GM18519 (cell line): ENCODE measurements around the gene PLCB1.

Experiments
- ATAC-seq: cut with Tn5 transposase; IDR thresholded peaks from one replicate; pipeline ENCODE4 v1.9.1; 2021; ENCODE audit warnings: mild to moderate bottlenecking, moderate library complexity; ENCODE audit not compliant: unreplicated experiment, low FRiP score

The PLCB1 gene

DNA sequence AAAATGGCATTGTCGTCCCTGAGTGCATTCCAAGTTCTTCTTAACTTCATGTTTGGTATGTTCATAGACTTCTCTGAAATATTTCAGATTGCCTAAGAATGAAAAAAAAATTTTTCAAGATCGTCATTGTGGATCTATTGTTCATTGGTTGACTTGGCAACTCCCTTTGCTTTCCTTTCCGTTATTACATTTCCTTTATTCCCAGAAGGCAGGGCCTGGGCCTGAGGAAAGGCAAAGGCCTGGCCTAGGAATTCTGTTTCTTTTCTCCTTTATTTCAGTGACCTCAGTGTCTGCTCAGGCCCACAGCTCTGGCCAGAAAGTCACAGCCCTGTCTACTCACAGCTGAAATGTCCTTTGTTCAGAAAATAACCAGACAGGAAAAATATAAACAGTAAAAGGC, 535.2 kb downstream of the PLCB1 start:
- no peak for ATAC-seq

DNA sequence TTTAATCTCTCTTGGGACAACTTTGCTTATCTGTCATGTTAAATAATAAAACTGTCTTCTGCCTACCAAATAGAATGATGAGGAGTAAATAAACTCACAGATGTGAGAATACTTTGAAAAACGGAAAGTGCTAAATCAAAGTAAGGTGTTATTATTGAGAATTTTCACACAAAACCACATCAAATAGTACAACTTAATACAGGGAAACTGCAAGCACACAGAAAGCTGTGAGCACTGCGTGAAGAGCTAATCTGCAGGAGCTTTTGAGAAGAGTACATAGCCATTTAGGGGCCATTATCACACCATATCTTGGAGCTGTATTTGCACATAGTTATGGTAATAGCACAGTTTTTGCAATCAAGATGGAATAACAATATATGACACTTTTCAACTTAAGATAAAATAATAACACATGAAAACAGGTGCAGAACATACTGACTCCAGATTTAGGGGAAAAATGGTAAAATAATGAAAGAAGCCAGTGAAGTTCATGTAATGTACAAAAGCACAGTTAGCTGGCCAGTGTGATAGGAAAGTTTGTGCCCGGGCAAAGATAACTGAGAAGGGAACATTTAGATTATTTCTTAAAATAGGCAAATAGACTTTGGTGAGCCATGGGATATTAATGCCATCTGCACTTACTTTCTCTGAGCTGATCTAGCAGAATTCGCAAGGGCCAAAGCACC, 538.3 kb downstream of the PLCB1 start:
- no peak for ATAC-seq

DNA sequence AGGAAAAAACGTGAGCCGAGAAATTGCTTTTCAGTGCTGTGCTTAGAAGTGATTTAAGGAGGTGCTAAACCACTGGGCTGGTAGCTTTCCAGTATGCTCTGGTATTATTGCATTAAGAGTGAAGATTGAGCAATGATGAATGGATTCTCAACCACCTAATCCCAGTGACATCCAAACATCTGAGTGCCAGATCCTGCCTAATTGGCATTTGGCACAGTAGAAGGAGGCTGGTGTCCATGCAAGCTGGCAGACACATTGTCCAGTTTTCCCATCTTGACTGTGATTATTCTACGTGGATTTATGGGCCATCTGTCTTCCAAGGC, 538.8 kb downstream of the PLCB1 start:
- ATAC-seq, result no peak

DNA sequence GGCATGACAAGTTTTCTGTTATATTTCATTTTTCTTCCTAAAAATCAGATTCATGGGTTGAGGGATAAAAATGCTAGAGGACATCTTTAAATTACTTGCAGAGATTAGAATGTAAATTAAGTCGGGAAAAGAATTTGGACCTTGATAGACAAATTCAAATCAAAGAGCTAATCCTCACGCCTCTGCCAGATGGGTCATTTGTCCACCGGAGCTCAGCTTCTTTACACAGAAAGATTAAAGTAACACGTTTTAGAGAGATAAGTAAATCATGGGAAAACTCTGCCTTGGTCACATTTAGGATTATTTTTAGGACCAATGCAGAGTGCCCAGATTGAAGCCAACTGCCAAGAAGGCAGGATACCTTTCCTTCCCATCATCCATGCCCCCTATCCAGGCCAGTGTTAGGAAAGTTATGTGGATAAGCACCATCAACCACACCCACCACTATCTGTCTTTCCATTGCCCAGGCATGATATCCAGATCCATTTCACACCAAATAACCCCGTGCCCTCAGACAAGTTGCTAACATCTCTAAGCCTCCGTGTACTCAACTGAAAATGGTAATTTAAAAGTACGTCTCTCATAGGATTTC, 539.4 kb downstream of the PLCB1 start:
- ATAC-seq, result no peak

DNA sequence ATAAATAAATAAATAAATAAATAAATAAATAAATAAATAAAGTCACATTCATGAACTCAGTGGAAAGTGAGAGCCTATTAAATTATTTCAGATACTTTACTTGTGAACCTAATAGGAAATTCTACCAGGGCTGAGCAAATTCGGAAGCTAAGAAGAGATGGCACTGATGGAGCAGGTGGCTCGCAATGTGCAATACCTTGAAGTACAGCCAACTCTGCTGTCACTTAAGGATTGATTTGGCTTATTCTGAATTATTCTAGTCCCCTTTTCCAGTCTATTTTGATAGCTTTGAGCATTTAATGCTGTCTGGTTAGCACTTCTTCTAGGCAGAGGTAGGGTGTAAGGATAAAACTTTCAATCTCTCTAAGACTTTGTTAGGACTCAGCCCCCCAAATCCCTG, 541.0 kb downstream of the PLCB1 start:
- no peak for ATAC-seq

DNA sequence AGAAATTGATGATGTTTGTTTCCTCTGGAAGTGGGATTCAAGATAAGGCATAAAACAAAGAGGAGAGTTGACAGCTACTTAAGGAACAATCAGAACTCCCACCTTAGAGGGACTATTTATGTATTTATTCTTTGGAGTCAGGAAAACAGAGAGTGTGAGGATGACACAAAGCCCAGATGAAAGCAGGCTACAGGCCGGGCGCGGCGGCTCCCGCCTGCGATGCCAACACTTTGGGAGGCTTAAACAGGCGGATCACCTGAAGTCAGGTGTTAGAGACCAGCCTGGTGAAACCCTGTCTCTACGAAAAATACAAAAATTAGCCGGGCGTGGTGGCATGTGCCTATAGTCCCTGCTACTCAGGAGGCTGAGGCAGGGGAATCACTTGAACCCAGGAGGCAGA, 543.8 kb downstream of the PLCB1 start:
- ATAC-seq, result no peak

DNA sequence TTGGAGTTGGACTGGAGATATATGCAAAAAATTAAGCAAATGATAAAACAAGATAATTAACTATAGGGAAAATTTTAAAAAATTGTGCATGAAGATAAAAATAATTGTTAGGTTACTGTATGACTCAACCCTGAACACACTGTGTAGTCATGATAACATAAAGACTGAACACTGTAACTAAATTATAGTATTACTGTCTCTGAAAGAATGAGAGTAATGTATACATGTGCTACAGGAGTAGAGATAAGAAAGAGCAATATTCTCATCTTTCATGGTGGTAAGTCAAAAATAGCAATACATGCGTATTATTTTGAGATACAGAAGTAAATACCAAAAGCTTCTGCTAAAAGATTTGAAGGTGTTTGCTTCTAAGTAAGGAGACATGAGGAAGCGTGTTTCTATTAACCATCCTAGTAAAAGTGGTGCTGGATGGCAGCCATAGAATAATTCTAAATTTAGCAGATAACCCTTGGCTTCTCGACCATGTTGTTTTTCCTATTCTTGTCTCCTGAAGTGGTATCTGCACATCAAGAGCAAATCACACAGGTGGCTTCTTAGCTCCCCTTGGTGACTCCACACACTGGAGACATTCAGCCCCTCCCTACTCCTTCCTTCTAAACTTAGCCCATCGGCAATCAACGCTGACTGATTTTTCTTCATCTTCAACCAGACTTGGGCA, 546.2 kb downstream of the PLCB1 start:
- no peak for ATAC-seq

DNA sequence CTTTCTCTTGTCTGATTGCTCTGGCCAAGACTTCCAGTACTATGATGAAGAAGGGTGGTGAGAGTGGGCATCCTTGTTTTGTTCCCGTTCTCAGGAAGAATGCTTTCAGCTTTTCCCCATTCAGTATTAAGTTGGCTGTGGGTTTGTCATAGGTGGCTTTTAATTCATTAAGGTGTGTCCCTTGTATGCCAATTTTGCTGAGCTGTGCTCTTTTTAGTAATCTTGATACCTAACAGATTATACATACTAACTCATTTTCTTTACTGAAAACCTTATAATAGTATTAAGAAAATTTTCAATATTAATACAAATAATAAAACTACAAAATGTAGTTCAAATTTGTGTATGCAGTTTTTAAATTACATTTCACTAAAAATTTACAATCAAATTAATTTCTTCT, 557.3 kb downstream of the PLCB1 start:
- ATAC-seq, result no peak

DNA sequence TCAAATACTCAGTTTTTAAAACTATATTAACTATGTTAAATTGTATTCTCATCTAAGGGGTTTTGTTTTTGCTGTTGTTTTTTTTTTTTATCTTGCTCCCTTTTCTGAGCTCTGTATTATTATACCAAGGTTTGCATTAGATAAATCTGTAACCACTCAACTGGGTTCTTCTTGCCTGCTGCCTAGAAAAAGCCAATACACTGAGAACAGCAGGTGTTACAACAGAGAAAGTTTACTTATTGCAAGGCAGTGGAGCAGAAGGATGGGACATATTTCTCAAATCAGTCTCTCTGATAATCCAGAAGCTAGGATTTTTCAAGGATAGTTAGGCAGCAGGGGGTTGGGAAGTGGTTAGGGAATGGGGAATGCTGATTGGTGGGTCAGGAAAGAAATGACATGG, 558.0 kb downstream of the PLCB1 start:
- no peak for ATAC-seq

DNA sequence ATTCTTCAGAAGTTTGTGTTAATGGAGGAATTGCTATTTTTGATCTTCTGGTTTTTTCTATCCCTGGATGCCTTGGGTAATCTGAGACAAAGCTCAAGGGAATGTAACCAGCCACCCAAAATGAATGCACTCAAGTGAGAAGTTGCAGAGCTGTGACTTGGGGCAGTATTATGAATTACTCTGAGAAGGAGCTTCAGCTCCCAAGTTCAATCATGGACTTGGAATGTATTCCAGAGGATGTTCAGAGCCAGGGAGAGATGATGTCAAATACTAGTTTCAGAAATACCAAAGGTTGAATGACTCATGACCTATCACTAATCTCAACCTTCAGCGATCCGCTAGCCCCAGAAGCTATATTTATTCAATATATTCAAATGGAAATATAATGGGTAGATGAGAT, 561.6 kb downstream of the PLCB1 start:
- ATAC-seq, result no peak

DNA sequence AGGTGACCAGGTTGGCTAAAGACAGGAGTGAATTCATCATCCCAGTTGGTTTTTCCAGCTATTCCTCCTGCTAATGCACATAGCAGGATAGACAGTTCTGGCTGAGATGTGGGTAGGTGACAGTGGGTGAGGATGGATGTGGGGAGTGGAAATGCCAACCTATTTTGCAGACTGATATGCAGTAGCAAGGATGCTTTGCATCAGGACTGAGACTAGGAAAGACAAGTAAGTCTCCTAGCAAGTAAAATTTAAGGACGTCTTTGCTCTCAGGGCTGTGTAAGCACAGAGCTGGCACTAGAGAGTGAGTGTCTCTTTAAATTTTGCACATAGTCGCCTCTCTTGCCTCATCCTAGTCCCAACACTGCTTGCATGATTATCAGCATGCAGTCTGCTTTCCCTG, 568.7 kb downstream of the PLCB1 start:
- ATAC-seq, result no peak

DNA sequence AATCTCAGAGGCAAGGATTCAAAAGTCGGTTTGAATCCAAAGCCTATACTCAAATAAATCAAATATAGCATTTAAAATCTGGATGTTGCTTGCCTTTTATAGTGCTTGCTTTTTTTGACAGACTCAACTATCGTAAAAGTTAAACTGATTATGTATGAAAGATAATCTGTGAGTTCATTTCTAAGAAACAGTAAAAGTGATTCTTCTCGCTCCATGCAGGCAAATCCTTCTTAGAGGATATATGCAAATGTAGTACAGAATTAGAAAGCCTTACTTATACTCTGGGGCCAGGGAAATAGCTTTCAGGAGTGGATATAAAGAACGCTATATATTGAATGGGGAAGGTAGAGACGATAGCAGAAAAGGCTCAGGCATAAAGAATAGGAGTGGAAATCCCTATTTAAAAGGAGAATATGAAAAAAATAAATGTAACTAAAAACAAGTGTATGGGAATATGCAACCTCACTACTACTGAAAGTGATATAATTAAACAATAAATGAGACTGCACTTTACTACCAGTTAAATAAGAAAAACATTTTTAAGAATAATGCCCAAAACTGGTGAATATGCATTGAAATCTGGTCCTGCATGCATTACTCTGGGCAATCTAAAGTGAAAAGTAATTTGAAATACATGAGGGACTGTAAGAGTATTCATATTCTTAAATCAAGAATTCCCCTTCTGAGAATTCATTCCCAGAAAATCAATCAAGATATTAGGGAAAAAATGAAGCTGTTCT, 575.1 kb downstream of the PLCB1 start:
- no peak for ATAC-seq

DNA sequence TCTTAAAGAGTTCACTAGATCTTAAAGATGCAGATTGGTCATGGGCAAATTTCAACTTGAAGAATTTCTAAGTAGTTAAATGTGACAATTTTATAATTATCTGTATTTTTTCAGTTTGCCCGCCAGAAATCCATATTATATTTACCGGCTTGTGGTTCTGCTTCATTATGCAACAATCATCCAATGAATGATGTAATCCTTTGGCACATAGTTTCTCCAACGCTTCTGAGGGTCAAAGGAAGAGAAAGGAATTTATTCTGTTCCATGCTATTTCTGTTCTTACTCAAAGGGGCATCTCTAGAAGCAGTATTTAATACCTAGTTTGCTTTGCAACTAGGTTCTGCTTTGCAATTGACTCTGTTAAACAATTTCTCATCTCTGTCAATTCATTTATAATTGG, 577.6 kb downstream of the PLCB1 start:
- no peak for ATAC-seq

DNA sequence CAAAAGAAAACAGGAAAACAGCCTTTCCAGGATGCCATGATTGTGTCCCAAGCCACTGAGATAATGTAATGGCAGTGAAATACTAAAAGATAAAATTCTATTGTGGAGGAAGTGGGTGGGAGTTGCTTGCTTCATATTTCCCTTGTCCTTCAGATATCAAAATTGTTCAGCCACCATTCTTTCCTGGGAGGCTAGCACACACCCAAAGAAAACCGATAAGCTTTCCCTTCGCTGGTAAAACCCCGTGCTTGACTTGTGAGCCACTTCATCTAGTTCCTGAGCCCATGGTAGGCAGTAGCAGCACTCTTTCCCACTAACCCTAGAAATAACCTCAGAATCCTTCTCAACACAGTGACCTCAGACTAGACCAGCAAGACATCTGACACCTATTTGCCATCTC, 579.4 kb downstream of the PLCB1 start:
- ATAC-seq, result no peak

DNA sequence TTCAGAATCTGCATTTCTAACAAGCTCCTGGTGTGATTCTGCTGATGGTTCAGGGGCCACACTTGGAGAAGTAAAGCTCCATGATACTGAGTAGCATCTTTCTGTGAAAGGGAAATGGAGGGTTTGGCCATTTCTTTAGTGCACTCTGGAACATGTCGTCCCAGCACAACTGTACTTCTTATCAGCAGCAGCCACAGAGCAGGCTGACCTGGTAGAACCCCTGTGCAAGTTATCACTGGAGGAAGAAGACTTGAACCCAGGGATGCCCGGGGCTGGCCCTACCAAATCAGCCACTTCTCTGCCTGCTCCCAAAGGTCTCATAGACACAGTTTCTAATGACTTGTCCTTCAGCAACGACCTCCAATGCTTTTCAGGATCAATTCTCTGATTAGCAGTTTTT, 582.1 kb downstream of the PLCB1 start:
- no peak for ATAC-seq

DNA sequence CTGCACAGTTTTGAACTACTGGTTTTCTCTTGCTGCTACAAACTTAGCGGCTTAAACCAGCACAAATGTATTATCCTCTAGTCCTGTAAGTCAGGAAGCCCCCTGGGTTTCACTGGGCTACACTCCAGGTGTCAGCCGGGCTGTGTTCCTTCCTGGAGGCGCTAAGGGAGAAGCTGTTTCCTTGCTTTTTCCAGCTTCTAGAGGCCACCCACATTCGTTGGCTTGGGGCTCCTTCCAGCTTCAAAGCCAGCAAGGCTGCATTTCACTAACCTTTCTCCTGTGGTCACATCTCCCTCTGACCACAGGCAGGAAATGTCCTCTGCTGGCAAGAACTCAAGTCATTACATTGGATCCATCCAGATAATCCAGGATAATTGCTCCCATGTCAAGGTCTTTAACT, 586.2 kb downstream of the PLCB1 start:
- ATAC-seq, result no peak

DNA sequence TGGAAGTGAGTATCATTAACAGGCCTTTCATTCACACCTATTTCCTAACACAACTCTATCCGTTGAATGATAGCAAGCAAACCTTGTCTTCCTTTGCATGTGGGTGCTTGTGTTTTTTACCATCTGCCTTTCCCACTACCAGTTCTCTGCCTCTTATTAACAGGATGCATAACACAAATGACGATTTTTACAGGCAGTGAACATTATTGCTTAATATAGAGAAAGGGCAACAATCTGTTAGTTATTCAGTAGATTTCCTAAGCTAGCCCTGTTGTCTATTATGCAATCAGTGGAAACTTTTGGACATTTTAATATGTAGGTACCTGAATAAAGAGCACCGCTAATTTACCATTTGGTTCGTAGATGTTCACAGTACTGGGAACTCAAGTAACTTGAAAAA, 588.0 kb downstream of the PLCB1 start:
- ATAC-seq, result no peak

DNA sequence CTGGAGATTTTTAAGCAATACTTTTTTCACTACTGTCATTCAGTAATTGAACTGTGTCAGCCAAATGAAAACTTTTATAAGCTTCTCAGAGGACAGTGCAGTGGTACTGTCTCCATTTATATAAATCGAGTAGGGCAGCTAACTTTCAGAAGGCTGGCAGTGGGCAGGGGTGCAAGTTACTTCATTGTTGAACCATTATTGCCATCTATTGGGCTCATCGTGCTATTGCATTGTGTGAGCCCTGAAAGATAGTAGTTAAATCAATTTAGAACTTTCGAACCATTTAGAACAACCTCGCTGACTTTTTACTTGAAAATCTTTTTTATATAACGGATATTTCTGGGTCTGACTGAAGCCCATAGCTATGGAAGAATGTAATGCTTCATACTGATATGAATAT, 589.0 kb downstream of the PLCB1 start:
- ATAC-seq, result no peak

DNA sequence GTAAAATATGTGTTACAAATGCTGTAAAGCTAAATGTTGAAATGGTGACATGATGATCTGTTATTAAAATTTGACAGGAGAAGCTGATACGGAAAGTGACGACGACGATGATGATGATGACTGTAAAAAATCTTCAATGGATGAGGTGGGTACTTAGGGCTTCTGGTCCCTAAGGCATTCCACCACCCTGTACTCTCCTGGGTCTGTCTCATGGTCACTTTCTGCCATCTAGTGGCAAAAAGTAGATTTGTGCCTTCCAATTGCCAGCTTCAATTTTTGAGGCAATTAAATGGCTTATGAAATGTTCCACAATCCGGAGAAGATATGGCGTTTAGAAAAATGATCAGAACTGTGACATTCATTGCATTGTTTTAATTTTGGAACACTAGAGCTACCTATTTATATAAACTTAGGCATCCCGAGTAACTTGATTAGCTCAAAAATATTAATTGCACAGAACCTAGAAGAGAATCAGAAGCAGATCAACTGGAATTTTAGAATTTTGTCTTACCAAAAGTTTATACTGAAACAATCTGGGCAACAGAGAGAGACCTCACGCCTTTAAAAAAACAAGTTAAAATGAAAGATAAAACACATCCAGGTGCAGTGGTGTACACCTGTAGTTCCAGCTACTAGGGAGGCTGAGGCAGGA, 590.3 kb downstream of the PLCB1 start:
- ATAC-seq, result no peak

DNA sequence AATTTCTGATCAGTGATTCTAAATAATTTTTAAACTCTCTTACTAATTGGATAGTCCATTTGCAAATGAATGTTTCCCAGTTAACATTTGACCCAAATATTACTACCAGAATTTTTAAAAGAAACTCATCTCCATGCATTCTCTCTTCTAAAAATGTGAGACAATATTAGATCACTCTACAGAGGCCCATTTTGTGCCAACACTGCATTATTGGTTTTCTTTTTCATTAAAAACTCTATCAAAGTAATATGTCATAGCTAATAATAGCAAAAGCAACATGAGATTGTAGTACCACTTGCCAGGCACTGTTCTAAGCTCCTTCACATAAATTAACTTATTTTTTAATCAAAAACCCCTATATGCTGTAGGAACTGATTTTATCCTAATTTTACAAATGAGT, 591.2 kb downstream of the PLCB1 start:
- ATAC-seq, result no peak

DNA sequence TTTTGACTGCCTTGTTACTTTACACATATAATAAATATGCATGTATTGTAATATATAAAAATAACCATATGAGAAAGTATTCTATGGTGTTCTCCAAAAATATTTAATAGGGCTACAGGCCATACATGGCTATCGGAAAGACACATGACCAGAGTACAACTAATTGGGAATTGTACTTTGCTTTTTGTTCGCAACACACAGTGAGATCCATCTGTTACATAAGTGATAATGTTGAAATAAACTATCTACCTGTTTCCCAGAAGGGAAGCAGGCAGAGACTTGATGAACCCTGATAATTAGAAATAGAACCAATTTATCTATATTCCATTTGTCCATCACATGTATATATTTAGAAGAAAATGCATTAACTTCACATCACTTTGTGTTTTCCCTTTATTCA, 592.8 kb downstream of the PLCB1 start:
- ATAC-seq, result no peak
